T-helper 17 cell (primary cell): ENCODE measurements around the gene ZC3H14. TPM values are rescaled to one million over a fixed set of nuclear protein-coding genes. Genes with fewer than 3 reads are reported as not detected.

Experiments used
- ATAC-seq: fragments of 150-1000 bp; cut with Tn5 transposase; 2 replicates; pipeline ENCODE4 v1.10.0; 2021; ENCODE audit warnings: mild to moderate bottlenecking, moderate library complexity
- DNase-seq, 3 donors: peaks; one replicate each; pipeline versions ENCODE4 v3.0.0 to v3.0.0-alpha.2; 2020 to 2021
- H3K9me3 ChIP-seq: one replicate; pipeline ENCODE4 v1.7.0; 2013; ENCODE audit warnings: low read length, mild to moderate bottlenecking; ENCODE audit not compliant: control insufficient read depth, poor library complexity, severe bottlenecking
- H3K27ac Mint-ChIP-seq: one replicate; pipeline ENCODE4 v1.8.0; 2022; ENCODE audit warnings: mild to moderate bottlenecking, moderate library complexity, mixed read lengths
- H3K27me3 Mint-ChIP-seq: one replicate; pipeline ENCODE4 v1.8.0; 2022; ENCODE audit warnings: mixed read lengths
- H3K36me3 Mint-ChIP-seq: one replicate; pipeline ENCODE4 v1.8.0; 2022; ENCODE audit warnings: low read depth, mixed read lengths
- H3K4me1 Mint-ChIP-seq: one replicate; pipeline ENCODE4 v1.8.0; 2022; ENCODE audit warnings: mild to moderate bottlenecking, mixed read lengths
- H3K4me3 Mint-ChIP-seq: one replicate; pipeline ENCODE4 v1.8.0; 2022; ENCODE audit warnings: mild to moderate bottlenecking, moderate library complexity, mixed read lengths
- total RNA-seq, 4 donors: library from RNA in 2 of 4; stranded (reverse) in 2 of 4; gene quantifications; one replicate each; pipeline ENCODE4 v1.2.3 and lab custom pipeline; 2022 to 2026

ZC3H14 gene
- total RNA-seq, 2 donors from 2014 or later: 34.5 to 41.7 TPM

GRCh38 chr14:88542857-88543795, 19.7 kb upstream of the ZC3H14 start:
- ATAC-seq (no peak), DNase-seq (no peak)
- Mint-ChIP-seq H3K4me3 (no peak overlapping the region), H3K27ac (no peak overlapping the region), H3K4me1 (peaks cover 3% of the 10 kb centered on the region), H3K36me3 (no peaks in the 10 kb centered on the region), H3K27me3 (peaks cover 22% of the 10 kb centered on the region)
- no peaks in the 10 kb centered on the region for H3K9me3 ChIP-seq

GRCh38 chr14:88545256-88545655, 17.6 kb upstream of the ZC3H14 start:
- Mint-ChIP-seq H3K4me1 (peaks cover 3% of the 10 kb centered on the region), H3K27me3 (peaks cover 27% of the 10 kb centered on the region), H3K36me3 (no peaks in the 10 kb centered on the region)

GRCh38 chr14:88546621-88547385, 16.0 kb upstream of the ZC3H14 start:
- H3K9me3 ChIP-seq: no peaks in the 10 kb centered on the region
- Mint-ChIP-seq H3K36me3 (no peaks in the 10 kb centered on the region), H3K27me3 (peaks cover 38% of the 10 kb centered on the region), H3K4me1 (peaks cover 3% of the 10 kb centered on the region), H3K27ac (no peak overlapping the region), H3K4me3 (no peak overlapping the region)
- DNase-seq: no peak
- no peak for ATAC-seq

More at GRCh38 chr14:88545256-88545655, 17.6 kb upstream of the ZC3H14 start:
- DNase-seq (no peak), ATAC-seq (no peak)
- Mint-ChIP-seq H3K27ac (no peak overlapping the region), H3K4me3 (no peak overlapping the region)
- no peaks in the 10 kb centered on the region for H3K9me3 ChIP-seq

- H3K9me3 ChIP-seq: no peaks in the 10 kb centered on the region
- no peak for DNase-seq
- peaks cover 44% of the 10 kb centered on the region for H3K27me3 Mint-ChIP-seq
- H3K36me3 Mint-ChIP-seq: no peaks in the 10 kb centered on the region
- no peak overlapping the region for H3K4me3 Mint-ChIP-seq
- peaks cover 3% of the 10 kb centered on the region for H3K4me1 Mint-ChIP-seq
- no peak overlapping the region for H3K27ac Mint-ChIP-seq
- no peak for ATAC-seq
These were observed 15.5 kb upstream of the ZC3H14 start for GRCh38 chr14:88547386-88547780.

- no peak for DNase-seq
- no peak for ATAC-seq
- H3K27ac Mint-ChIP-seq: no peak overlapping the region
- H3K36me3 Mint-ChIP-seq: no peaks in the 10 kb centered on the region
- no peaks in the 10 kb centered on the region for H3K9me3 ChIP-seq
- peaks cover 9% of the 10 kb centered on the region for H3K4me1 Mint-ChIP-seq
- H3K4me3 Mint-ChIP-seq: no peak overlapping the region
- H3K27me3 Mint-ChIP-seq: peaks cover 52% of the 10 kb centered on the region
These were observed 12.8 kb upstream of the ZC3H14 start for GRCh38 chr14:88550078-88550477.

- H3K27ac Mint-ChIP-seq: no peak overlapping the region
- DNase-seq (no peak), ATAC-seq (peak; percentile 39)
- H3K9me3 ChIP-seq: no peaks in the 10 kb centered on the region
- H3K4me1 Mint-ChIP-seq: peaks cover 11% of the 10 kb centered on the region
- H3K4me3 Mint-ChIP-seq: peak overlapping the region; percentile 64
- peaks cover 64% of the 10 kb centered on the region for H3K27me3 Mint-ChIP-seq
- H3K36me3 Mint-ChIP-seq: no peaks in the 10 kb centered on the region
These were observed 11.6 kb upstream of the ZC3H14 start for GRCh38 chr14:88551094-88551870.

- Mint-ChIP-seq H3K4me3 (peak overlapping the region; percentile 64), H3K27ac (no peak overlapping the region), H3K4me1 (peaks cover 17% of the 10 kb centered on the region), H3K36me3 (peaks cover 2% of the 10 kb centered on the region), H3K27me3 (peaks cover 71% of the 10 kb centered on the region)
- DNase-seq (no peak), ATAC-seq (no peak)
- no peaks in the 10 kb centered on the region for H3K9me3 ChIP-seq
These were observed 10.8 kb upstream of the ZC3H14 start for GRCh38 chr14:88551980-88552431.

GRCh38 chr14:88552876-88553275, 10.0 kb upstream of the ZC3H14 start:
- DNase-seq (no peak), ATAC-seq (no peak)
- no peak overlapping the region for H3K4me3 Mint-ChIP-seq
- no peaks in the 10 kb centered on the region for H3K9me3 ChIP-seq
- H3K27me3 Mint-ChIP-seq: peaks cover 68% of the 10 kb centered on the region
- peaks cover 2% of the 10 kb centered on the region for H3K36me3 Mint-ChIP-seq
- H3K4me1 Mint-ChIP-seq: peaks cover 26% of the 10 kb centered on the region
- H3K27ac Mint-ChIP-seq: no peak overlapping the region

GRCh38 chr14:88553886-88554456, 8.9 kb upstream of the ZC3H14 start:
- H3K4me1 Mint-ChIP-seq: peaks cover 25% of the 10 kb centered on the region
- DNase-seq (no peak), ATAC-seq (no peak)
- peaks cover 2% of the 10 kb centered on the region for H3K36me3 Mint-ChIP-seq
- peak overlapping the region; percentile 81 for H3K4me3 Mint-ChIP-seq
- no peaks in the 10 kb centered on the region for H3K9me3 ChIP-seq
- no peak overlapping the region for H3K27ac Mint-ChIP-seq
- H3K27me3 Mint-ChIP-seq: peaks cover 58% of the 10 kb centered on the region

GRCh38 chr14:88554457-88555286, 8.2 kb upstream of the ZC3H14 start, which contains the start of gene PTPN21:
PTPN21 (minus strand) TSS chr14:88555007; CDS start chr14:88550417, 4,590 bp downstream.
- H3K4me3 Mint-ChIP-seq: peak within 1 kb of the TSS; percentile 81
- H3K27me3 Mint-ChIP-seq: peaks cover 60% of the 10 kb centered on the region
- DNase-seq (peak in 1 of 3 donors; percentile 17), ATAC-seq (no peak)
- H3K9me3 ChIP-seq: no peaks in the 10 kb centered on the region
- peaks cover 25% of the 10 kb centered on the region for H3K4me1 Mint-ChIP-seq
- H3K27ac Mint-ChIP-seq: no peak within 1 kb of the TSS
- peaks cover 2% of the 10 kb centered on the region for H3K36me3 Mint-ChIP-seq

- Mint-ChIP-seq H3K36me3 (peaks cover 2% of the 10 kb centered on the region), H3K27me3 (peaks cover 47% of the 10 kb centered on the region), H3K4me1 (peaks cover 25% of the 10 kb centered on the region), H3K4me3 (no peak overlapping the region), H3K27ac (peak overlapping the region; percentile 89)
- H3K9me3 ChIP-seq: no peaks in the 10 kb centered on the region
- DNase-seq (no peak), ATAC-seq (no peak)
These were observed 6.3 kb upstream of the ZC3H14 start for GRCh38 chr14:88556581-88556980.

GRCh38 chr14:88559852-88560251, 3.0 kb upstream of the ZC3H14 start:
- Mint-ChIP-seq H3K4me1 (peaks cover 39% of the 10 kb centered on the region), H3K27ac (no peak overlapping the region), H3K27me3 (peaks cover 25% of the 10 kb centered on the region), H3K36me3 (peaks cover 6% of the 10 kb centered on the region), H3K4me3 (no peak overlapping the region)
- no peak for ATAC-seq
- H3K9me3 ChIP-seq: no peaks in the 10 kb centered on the region
- no peak for DNase-seq
